ENCODE data around the gene CORIN. TPM values are rescaled to one million over a fixed set of nuclear protein-coding genes. Genes with fewer than 3 reads are reported as not detected.

Gene CORIN
- total and polyA plus RNA-seq, 12 donors = 0.10 to 1.1 (median 0.41) TPM; not detected in 2

GRCh38 chr4:47719576-47719975, 118.3 kb downstream of the CORIN start:
- WGBS, 4 donors = 53 to 69% (median 61%) methylated on average over 4 of the region's 4 CpGs
- Histone ChIP-seq H3K36me3 (replicated peaks in 1 of 2) (no peaks in the 10 kb centered on the region), H3K4me3 (no peak overlapping the region), H3K27me3 (no peaks in the 10 kb centered on the region), H3K27ac (no peak overlapping the region), H3K4me1 (replicated peaks in 1 of 2) (no peaks in the 10 kb centered on the region), H3K9me3 (replicated peaks in 1 of 3) (no peaks in the 10 kb centered on the region)
- no peak for TF ChIP-seq CTCF (IDR thresholded peaks at IDR 0.05)
- TF ChIP-seq POLR2A (IDR thresholded peaks at IDR 0.05) = no peak
- intact Hi-C loops (cut with DNase I) = no loop called here
- DNase-seq = no peak

DNA sequence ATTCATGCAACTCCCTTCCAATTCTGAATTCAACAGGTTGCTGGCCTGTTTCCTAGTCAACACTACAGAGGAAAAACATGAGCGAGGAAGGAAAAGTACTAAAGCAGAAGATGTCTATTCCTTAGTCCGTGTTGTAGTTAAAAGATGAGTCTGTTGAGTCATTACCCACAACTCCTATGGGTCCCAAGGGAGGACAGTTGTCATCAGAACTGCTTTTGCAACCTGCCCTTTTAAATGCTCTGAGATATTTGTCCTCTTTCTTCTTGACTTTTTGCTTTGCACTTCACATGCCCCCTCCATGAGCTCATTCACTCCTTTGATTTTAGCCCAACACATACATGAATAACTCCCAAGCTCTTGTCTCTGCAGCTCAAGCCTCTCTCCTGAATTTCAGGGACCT, 119.2 kb downstream of the CORIN start:
- Histone ChIP-seq H3K27me3 (no peaks in the 10 kb centered on the region), H3K9me3 (replicated peaks in 1 of 3) (no peaks in the 10 kb centered on the region), H3K27ac (no peak overlapping the region), H3K4me1 (replicated peaks in 1 of 2) (no peaks in the 10 kb centered on the region), H3K4me3 (no peak overlapping the region), H3K36me3 (replicated peaks in 1 of 2) (no peaks in the 10 kb centered on the region)
- intact Hi-C loops (cut with DNase I) = no loop called here
- DNase-seq = no peak
- TF ChIP-seq CTCF (IDR thresholded peaks at IDR 0.05) (no peak), POLR2A (IDR thresholded peaks at IDR 0.05) (no peak)
- 61 to 75% (median 65%) methylated on average over 2 of the region's 2 CpGs for WGBS, 4 donors

GRCh38 chr4:47717188-47717587, 120.7 kb downstream of the CORIN start:
- DNase-seq = no peak
- no peaks in the 10 kb centered on the region for H3K27me3 ChIP-seq
- no peaks in the 10 kb centered on the region for H3K9me3 ChIP-seq (replicated peaks in 1 of 3)
- TF ChIP-seq POLR2A (IDR thresholded peaks at IDR 0.05) (no peak), CTCF (IDR thresholded peaks at IDR 0.05) (no peak)
- H3K4me3 ChIP-seq = no peak overlapping the region
- 37 to 48% (median 45%) methylated on average over 5 of the region's 5 CpGs for WGBS, 4 donors
- no peaks in the 10 kb centered on the region for H3K4me1 ChIP-seq (replicated peaks in 1 of 2)
- intact Hi-C loops (cut with DNase I) = no loop called here
- H3K36me3 ChIP-seq (replicated peaks in 1 of 2) = no peaks in the 10 kb centered on the region
- H3K27ac ChIP-seq = no peak overlapping the region

DNA sequence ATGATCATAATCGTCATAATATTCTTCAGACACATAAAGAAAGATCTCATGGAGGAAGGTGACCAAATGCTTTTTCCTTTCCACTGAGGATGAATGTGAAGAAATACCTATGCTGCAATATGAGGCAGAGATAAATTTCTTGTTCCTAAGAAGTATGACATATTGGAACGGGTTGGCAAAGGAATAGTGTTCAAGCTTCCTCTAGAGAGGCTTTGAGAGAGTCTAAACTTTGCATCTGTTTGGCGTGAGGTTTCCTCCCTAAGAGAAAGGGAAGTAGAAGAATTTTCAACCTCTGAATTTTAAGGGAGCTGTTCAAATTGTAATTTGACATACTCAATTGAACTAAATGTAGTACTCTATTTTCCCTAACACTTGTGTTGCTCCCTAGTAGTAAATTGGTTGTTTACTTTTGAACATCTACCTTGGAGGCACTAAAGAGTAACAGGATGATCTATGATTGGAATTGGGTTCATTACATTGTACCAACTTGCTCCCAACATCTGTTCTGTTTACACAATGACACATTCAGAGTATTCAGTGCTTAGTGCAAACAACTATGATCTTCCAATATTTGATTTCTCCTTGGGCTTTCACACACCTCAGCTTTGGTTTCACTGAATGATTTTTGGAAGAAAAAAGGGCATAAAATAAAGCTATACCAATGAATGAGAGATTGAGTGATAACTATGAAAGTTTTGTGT, 122.0 kb downstream of the CORIN start:
- Histone ChIP-seq H3K4me3 (no peak overlapping the region), H3K27ac (no peak overlapping the region), H3K27me3 (no peaks in the 10 kb centered on the region), H3K36me3 (replicated peaks in 1 of 2) (no peaks in the 10 kb centered on the region), H3K4me1 (replicated peaks in 1 of 2) (no peaks in the 10 kb centered on the region), H3K9me3 (replicated peaks in 1 of 3) (no peaks in the 10 kb centered on the region)
- DNase-seq = no peak
- 49 to 62% (median 53%) methylated on average over 3 of the region's 3 CpGs for WGBS, 4 donors
- TF ChIP-seq POLR2A (IDR thresholded peaks at IDR 0.05) = no peak
- TF ChIP-seq CTCF (IDR thresholded peaks at IDR 0.05) = no peak
- intact Hi-C loops (cut with DNase I) = no loop called here
